GM19397 (cell line): ENCODE data around the gene FNDC8.
A peak's percentile ranks its signal among the peaks of the same experiment; 100 is the strongest.
"Not testable (repeated sequence)": the region's sequence is repeated elsewhere in the genome, so short reads cannot be mapped to it uniquely, and the experiment has no call there.

Experiments
- ATAC-seq: cut with Tn5 transposase; IDR thresholded peaks from one replicate; pipeline ENCODE4 v1.9.1; 2021; ENCODE audit warnings: mild to moderate bottlenecking, moderate library complexity; ENCODE audit not compliant: unreplicated experiment

The FNDC8 gene

GRCh38 chr17:35141681-35142466 is 20.5 kb downstream of the FNDC8 start, which contains the start of gene NLE1:
TSS of gene NLE1 (minus strand) at chr17:35142303. CDS start at chr17:35142275, 28 bp downstream.
- peak; percentile 86 for ATAC-seq

GRCh38 chr17:35142467-35142796 is 21.0 kb downstream of the FNDC8 start:
- no peak for ATAC-seq

- ATAC-seq = no peak
These were observed 23.4 kb downstream of the FNDC8 start for GRCh38 chr17:35144840-35145239.

- no peak for ATAC-seq
These were observed 24.9 kb downstream of the FNDC8 start for GRCh38 chr17:35146214-35146833.

GRCh38 chr17:35147375-35147905 is 26.0 kb downstream of the FNDC8 start, which contains the start of gene UNC45B:
TSS of gene UNC45B (plus strand) at chr17:35147817. CDS start at chr17:35148264, 447 bp downstream.
- no peak for ATAC-seq

GRCh38 chr17:35148144-35148543 is 26.7 kb downstream of the FNDC8 start:
- no peak for ATAC-seq

GRCh38 chr17:35149941-35150340 is 28.5 kb downstream of the FNDC8 start:
- no peak for ATAC-seq

- not testable (repeated sequence) for ATAC-seq
These were observed 29.7 kb downstream of the FNDC8 start for GRCh38 chr17:35151080-35151479.

GRCh38 chr17:35152421-35153140 is 31.2 kb downstream of the FNDC8 start:
- ATAC-seq = no peak

- ATAC-seq = no peak
These were observed 33.1 kb downstream of the FNDC8 start for GRCh38 chr17:35154196-35155165.

- no peak for ATAC-seq
These were observed 33.8 kb downstream of the FNDC8 start for GRCh38 chr17:35155246-35155645.

- no peak for ATAC-seq
These were observed 38.5 kb downstream of the FNDC8 start for GRCh38 chr17:35159940-35160339.

GRCh38 chr17:35160354-35161201 is 39.2 kb downstream of the FNDC8 start:
- no peak for ATAC-seq

- no peak for ATAC-seq
These were observed 39.9 kb downstream of the FNDC8 start for GRCh38 chr17:35161281-35161761.

GRCh38 chr17:35162755-35163154 is 41.3 kb downstream of the FNDC8 start:
- no peak for ATAC-seq

GRCh38 chr17:35163886-35164285 is 42.5 kb downstream of the FNDC8 start:
- no peak for ATAC-seq

GRCh38 chr17:35164716-35165115 is 43.3 kb downstream of the FNDC8 start:
- ATAC-seq = no peak

- no peak for ATAC-seq
These were observed 45.1 kb downstream of the FNDC8 start for GRCh38 chr17:35166526-35166925.

- ATAC-seq = no peak
These were observed 45.6 kb downstream of the FNDC8 start for GRCh38 chr17:35167046-35167445.
